ENCODE measurements around the gene DCC. TPM values are rescaled to one million over a fixed set of nuclear protein-coding genes. Genes with fewer than 3 reads are reported as not detected.

The DCC gene
- polyA plus RNA-seq, 1 of the 3 experiments (the other 2 are of a cell fraction): 0.20 TPM

GRCh38 chr18:53219853-53220252 is 879.9 kb downstream of the DCC start:
- Histone ChIP-seq H3F3A (replicated peaks; ENCODE audit: insufficient read depth) (no peaks in the 10 kb centered on the region), H3K79me2 (ENCODE audit: insufficient read depth) (no peaks in the 10 kb centered on the region), H3K9me3 (no peaks in the 10 kb centered on the region), H2AFZ (ENCODE audit: low read depth) (no peak overlapping the region), H3K4me3 (ENCODE audit: low read depth in 2 of 2, low read length in 1 of 2) (no peak overlapping the region), H4K20me1 (ENCODE audit: insufficient read depth) (no peaks in the 10 kb centered on the region), H3K27ac (ENCODE audit: low read depth in 2 of 2, low read length in 1 of 2) (no peak overlapping the region), H3K9ac (no peak overlapping the region), H3K36me3 (replicated peaks in 1 of 2; ENCODE audit: control insufficient read depth in 1 of 2, insufficient read depth in 2 of 2, low read length in 1 of 2) (no peaks in the 10 kb centered on the region), H3K4me1 (ENCODE audit: control insufficient read depth in 1 of 2, insufficient read depth in 2 of 2, low read depth in 1 of 2, low read length in 1 of 2) (no peaks in the 10 kb centered on the region), H3K4me2 (no peak overlapping the region), H3K9me2 (no peaks in the 10 kb centered on the region), H3K27me3 (ENCODE audit: insufficient read depth) (no peaks in the 10 kb centered on the region)
- POLR2A ChIA-PET: no interaction called here
- no peak for DNase-seq
- CTCF ChIA-PET: no interaction called here
- TF ChIP-seq RFX5 (IDR thresholded peaks at IDR 0.05; ENCODE audit: low read length): no peak
- TF ChIP-seq GABPA (IDR thresholded peaks at IDR 0.05; ENCODE audit: low read depth): no peak
- no peak for TF ChIP-seq RAD21 (IDR thresholded peaks at IDR 0.05; ENCODE audit: low read length)
- no peak for TF ChIP-seq SIN3A (IDR thresholded peaks at IDR 0.05; ENCODE audit: borderline replicate concordance, low read depth, low read length)
- TF ChIP-seq EZH2phosphoT487 (IDR thresholded peaks at IDR 0.05; ENCODE audit: borderline replicate concordance, low read depth): no peak
- TF ChIP-seq RXRA (IDR thresholded peaks at IDR 0.05; ENCODE audit: borderline replicate concordance, low read depth): no peak
- no peak for TF ChIP-seq USF2 (IDR thresholded peaks at IDR 0.05; ENCODE audit: borderline replicate concordance, low read depth, low read length)
- TF ChIP-seq SMC3 (IDR thresholded peaks at IDR 0.05; ENCODE audit: low read depth, low read length): no peak
- no peak for TF ChIP-seq CHD2 (IDR thresholded peaks at IDR 0.05; ENCODE audit: low read length, partially characterized antibody)
- no peak for TF ChIP-seq JUND (IDR thresholded peaks at IDR 0.05)
- TF ChIP-seq POLR2AphosphoS5 (IDR thresholded peaks at IDR 0.05; ENCODE audit: low read depth, low read length): no peak
- no peak for TF ChIP-seq FOSL2 (IDR thresholded peaks at IDR 0.05; ENCODE audit: borderline replicate concordance, low read depth)
- TF ChIP-seq GATA2 (CRISPR knock-in tag; IDR thresholded peaks at IDR 0.05): no peak
- TF ChIP-seq REST (IDR thresholded peaks at IDR 0.05; ENCODE audit: low read depth, low read length): no peak
- no peak for TF ChIP-seq EP300 (IDR thresholded peaks at IDR 0.05; ENCODE audit: borderline replicate concordance in 1 of 2, low read depth in 1 of 2, low read length in 1 of 2)
- no peak for TF ChIP-seq CTCF (IDR thresholded peaks at IDR 0.05)
- no peak for TF ChIP-seq RCOR1 (IDR thresholded peaks at IDR 0.05; ENCODE audit: low read length)
